Left kidney (tissue), 8 donors: Measurements from ENCODE around the gene FOXK2. TPM values are rescaled to one million over a fixed set of nuclear protein-coding genes. Genes with fewer than 3 reads are reported as not detected.

Experiments used
- DNase-seq: peaks from one replicate; pipeline ENCODE4 v3.0.0-alpha.2; 2013
- long read RNA-seq, 8 donors: transcript quantifications; one replicate each; lab custom pipeline, GENCODE V29; 2026
- polyA plus RNA-seq: library from polyadenylated mRNA; unstranded; fragments of 120-200 nt; gene quantifications from one replicate; pipeline ENCODE4 v1.2.1, GENCODE V29; 2013; ENCODE audit not compliant: insufficient read length

The FOXK2 gene
- 38.3 TPM for polyA plus RNA-seq
- long read RNA-seq, donor 1, full-length matches to known transcripts = 18 of 67 reads
- long read RNA-seq, donor 1, partial matches to known transcripts = 49 of 67 reads
- long read RNA-seq, donor 1, other reads (novel, unspliced or antisense) = 0 of 67 reads
- long read RNA-seq, donor 2, full-length matches to known transcripts = 21 of 33 reads
- long read RNA-seq, donor 2, partial matches to known transcripts = 12 of 33 reads
- long read RNA-seq, donor 2, other reads (novel, unspliced or antisense) = 0 of 33 reads
- long read RNA-seq, donor 3, full-length matches to known transcripts = 7 of 20 reads
- long read RNA-seq, donor 3, partial matches to known transcripts = 13 of 20 reads
- long read RNA-seq, donor 3, other reads (novel, unspliced or antisense) = 0 of 20 reads
- long read RNA-seq, donor 4, full-length matches to known transcripts = 3 of 3 reads
- long read RNA-seq, donor 4, partial matches to known transcripts = 0 of 3 reads
- long read RNA-seq, donor 4, other reads (novel, unspliced or antisense) = 0 of 3 reads
- long read RNA-seq, donor 5, full-length matches to known transcripts = 14 of 56 reads
- long read RNA-seq, donor 5, partial matches to known transcripts = 15 of 56 reads
- long read RNA-seq, donor 5, other reads (novel, unspliced or antisense) = 27 of 56 reads
- long read RNA-seq, donor 6, full-length matches to known transcripts = 25 of 25 reads
- long read RNA-seq, donor 6, partial matches to known transcripts = 0 of 25 reads
- long read RNA-seq, donor 6, other reads (novel, unspliced or antisense) = 0 of 25 reads
- long read RNA-seq, donor 7, full-length matches to known transcripts = 22 of 43 reads
- long read RNA-seq, donor 7, partial matches to known transcripts = 21 of 43 reads
- long read RNA-seq, donor 7, other reads (novel, unspliced or antisense) = 0 of 43 reads
- long read RNA-seq, donor 8, full-length matches to known transcripts = 7 of 7 reads
- long read RNA-seq, donor 8, partial matches to known transcripts = 0 of 7 reads
- long read RNA-seq, donor 8, other reads (novel, unspliced or antisense) = 0 of 7 reads

GRCh38 chr17:82518826-82519810 lies at the start of gene FOXK2:
TSS of gene FOXK2 (plus strand) at chr17:82519732. CDS start at chr17:82519889, 157 bp downstream.
- peak; percentile 88 for DNase-seq

- no peak for DNase-seq
These were observed 49.5 kb upstream of the FOXK2 start for GRCh38 chr17:82470065-82470464.

GRCh38 chr17:82474223-82475010 lies 45.1 kb upstream of the FOXK2 start:
- no peak for DNase-seq

GRCh38 chr17:82475458-82475857 lies 44.1 kb upstream of the FOXK2 start:
- no peak for DNase-seq

GRCh38 chr17:82477934-82478333 lies 41.6 kb upstream of the FOXK2 start:
- DNase-seq = no peak

- DNase-seq = no peak
These were observed 39.9 kb upstream of the FOXK2 start for GRCh38 chr17:82479602-82480001.

- DNase-seq = no peak
These were observed 39.2 kb upstream of the FOXK2 start for GRCh38 chr17:82480318-82480717.

- DNase-seq = no peak
These were observed 36.3 kb upstream of the FOXK2 start for GRCh38 chr17:82483204-82483660.

- DNase-seq = no peak
These were observed 35.7 kb upstream of the FOXK2 start for GRCh38 chr17:82483836-82484235.

GRCh38 chr17:82486231-82487094 lies 33.1 kb upstream of the FOXK2 start:
- DNase-seq = no peak

- DNase-seq = no peak
These were observed 31.6 kb upstream of the FOXK2 start for GRCh38 chr17:82487910-82488309.

- no peak for DNase-seq
These were observed 30.4 kb upstream of the FOXK2 start for GRCh38 chr17:82489117-82489516.

GRCh38 chr17:82489851-82490511 lies 29.6 kb upstream of the FOXK2 start:
- DNase-seq = no peak

GRCh38 chr17:82490512-82491195 lies 28.9 kb upstream of the FOXK2 start:
- no peak for DNase-seq

- no peak for DNase-seq
These were observed 28.4 kb upstream of the FOXK2 start for GRCh38 chr17:82491196-82491530.

- DNase-seq = no peak
These were observed 28.0 kb upstream of the FOXK2 start for GRCh38 chr17:82491533-82491932.

- no peak for DNase-seq
These were observed 26.8 kb upstream of the FOXK2 start for GRCh38 chr17:82492643-82493225.

GRCh38 chr17:82493226-82493781 lies 26.2 kb upstream of the FOXK2 start:
- DNase-seq = no peak
